ENCODE data around the gene CES3.

DNA sequence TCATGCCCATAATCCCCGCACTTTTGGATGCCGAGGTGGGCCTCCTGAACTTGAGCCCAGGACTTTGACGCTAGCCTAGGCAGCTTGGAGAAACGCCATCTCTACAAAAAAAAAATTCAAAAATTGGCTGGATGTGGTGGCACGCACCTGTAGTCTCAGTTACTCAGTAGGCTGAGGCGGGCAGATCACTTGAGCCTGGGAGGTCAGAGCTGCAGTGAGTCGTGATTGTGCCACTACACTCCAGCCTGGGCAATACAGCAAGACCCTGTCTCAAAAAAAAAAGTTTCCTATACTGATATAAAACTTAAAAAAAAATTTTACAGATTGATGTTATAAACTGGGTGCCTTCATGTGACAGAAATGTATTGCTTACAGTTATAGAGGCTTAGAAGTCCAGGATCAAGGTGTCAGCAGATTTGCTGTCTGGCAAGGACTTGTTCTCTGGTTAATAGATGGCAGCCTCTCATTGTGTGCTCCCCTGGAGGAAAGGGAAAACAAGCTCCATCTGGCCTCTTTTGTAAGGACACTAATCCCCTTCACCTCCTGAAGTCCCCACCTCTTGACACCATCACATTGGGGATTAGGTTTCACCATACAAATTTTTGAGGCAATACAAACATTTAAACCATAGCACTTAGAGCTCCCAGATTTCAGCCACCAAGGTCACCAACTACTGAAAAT is 8.5 kb upstream of the CES3 start:
- TF ChIP-seq, protein P1, sequence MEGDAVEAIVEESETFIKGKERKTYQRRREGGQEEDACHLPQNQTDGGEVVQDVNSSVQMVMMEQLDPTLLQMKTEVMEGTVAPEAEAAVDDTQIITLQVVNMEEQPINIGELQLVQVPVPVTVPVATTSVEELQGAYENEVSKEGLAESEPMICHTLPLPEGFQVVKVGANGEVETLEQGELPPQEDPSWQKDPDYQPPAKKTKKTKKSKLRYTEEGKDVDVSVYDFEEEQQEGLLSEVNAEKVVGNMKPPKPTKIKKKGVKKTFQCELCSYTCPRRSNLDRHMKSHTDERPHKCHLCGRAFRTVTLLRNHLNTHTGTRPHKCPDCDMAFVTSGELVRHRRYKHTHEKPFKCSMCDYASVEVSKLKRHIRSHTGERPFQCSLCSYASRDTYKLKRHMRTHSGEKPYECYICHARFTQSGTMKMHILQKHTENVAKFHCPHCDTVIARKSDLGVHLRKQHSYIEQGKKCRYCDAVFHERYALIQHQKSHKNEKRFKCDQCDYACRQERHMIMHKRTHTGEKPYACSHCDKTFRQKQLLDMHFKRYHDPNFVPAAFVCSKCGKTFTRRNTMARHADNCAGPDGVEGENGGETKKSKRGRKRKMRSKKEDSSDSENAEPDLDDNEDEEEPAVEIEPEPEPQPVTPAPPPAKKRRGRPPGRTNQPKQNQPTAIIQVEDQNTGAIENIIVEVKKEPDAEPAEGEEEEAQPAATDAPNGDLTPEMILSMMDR (conservative IDR thresholded peaks at IDR 0.05; ENCODE audit: low read length) = no peak
- TF ChIP-seq EZH2phosphoT487 (IDR thresholded peaks at IDR 0.05; ENCODE audit: borderline replicate concordance, low read depth, low read length) = no peak

Measured in OCI-LY7 (cell line).